Endothelial cell of umbilical vein (primary cell): ENCODE measurements around the gene SRRM3. TPM values are rescaled to one million over a fixed set of nuclear protein-coding genes. Genes with fewer than 3 reads are reported as not detected.

Experiments
- BruUV-seq: library from RNA; stranded (reverse); fragments of 400-500 nt; replicated peaks from 2 replicates; lab custom pipeline; 2021; lab: Mats Ljungman, UMichigan
- CTCF ChIA-PET: fragments of 300-600, 350-600 bp; sonication (Branson Sonifier 250); formaldehyde crosslinking; loops from one replicate; lab custom pipeline; 2021; ENCODE audit warnings: antibody characterized with exemption, inconsistent platforms; lab: Charles Lee
- POLR2A ChIA-PET: fragments of 300-600, 350-600 bp; sonication (Branson Sonifier 250); formaldehyde crosslinking; loops from one replicate; lab custom pipeline; 2021; ENCODE audit warnings: antibody characterized with exemption, inconsistent platforms; lab: Charles Lee
- DNase-seq: peaks from one replicate; pipeline ENCODE4 v3.0.0-alpha.2; 2011; ENCODE audit warnings: low read depth, low spot score
- FAIRE-seq: peaks from 2 replicates; lab custom pipeline; 2011; peaks lifted over from hg19 to GRCh38; lab: Jason Lieb, UNC
- H2AFZ ChIP-seq: 2 replicates; pipeline ENCODE4 v1.6.0; 2012; ENCODE audit warnings: low read depth, low read length, control low read depth, inconsistent platforms
- H3K27ac ChIP-seq: 2 replicates; pipeline ENCODE4 v1.5.1; 2011; ENCODE audit warnings: low read depth, mild to moderate bottlenecking, control low read depth, low read length, moderate library complexity; ENCODE audit not compliant: insufficient read depth
- H3K27me3 ChIP-seq, 2 experiments: 2 replicates each; pipeline versions ENCODE4 v1.6.0 to v1.6.1; 2011; ENCODE audit warnings: low read length in 2 of 2, mixed read lengths in 1 of 2; ENCODE audit not compliant: control insufficient read depth in 2 of 2, insufficient read depth in 2 of 2
- H3K36me3 ChIP-seq, 2 experiments: 2 replicates in 1 of 2; 3 replicates in 1 of 2; pipeline ENCODE4 v1.5.1; 2011; ENCODE audit warnings: low read length in 2 of 2, mild to moderate bottlenecking in 1 of 2, moderate library complexity in 1 of 2; ENCODE audit not compliant: control insufficient read depth in 2 of 2, insufficient read depth in 2 of 2; ENCODE audit errors: extremely low read depth in 1 of 2
- H3K4me1 ChIP-seq: 3 replicates; pipeline ENCODE4 v1.5.1; 2011; ENCODE audit warnings: mild to moderate bottlenecking, low read length; ENCODE audit not compliant: control insufficient read depth, insufficient read depth; ENCODE audit errors: extremely low read depth
- H3K4me2 ChIP-seq: 2 replicates; pipeline ENCODE4 v1.6.1; 2011; ENCODE audit warnings: low read length, control low read depth, mixed read lengths; ENCODE audit not compliant: insufficient read depth
- H3K4me3 ChIP-seq, 3 experiments: fragments of 200-600 bp in 1 of 3; sonication (generic), shearing (Covaris generic) in 1 of 3; replicated peaks in 1 of 3; 2 replicates each; pipeline ENCODE4 v1.5.1; 2011 to 2016; ENCODE audit warnings: control low read depth in 3 of 3, low read length in 3 of 3, mild to moderate bottlenecking in 2 of 3, inconsistent platforms in 1 of 3, low read depth in 1 of 3, moderate library complexity in 1 of 3; ENCODE audit not compliant: insufficient read depth in 1 of 3
- H3K79me2 ChIP-seq: 2 replicates; pipeline ENCODE4 v1.6.0; 2012; ENCODE audit warnings: low read length, inconsistent platforms; ENCODE audit not compliant: control insufficient read depth, insufficient read depth
- H3K9ac ChIP-seq: replicated peaks from 2 replicates; pipeline ENCODE3; 2011; ENCODE audit warnings: low read length, control low read depth; ENCODE audit not compliant: insufficient read depth; ENCODE audit errors: extremely low read depth
- H3K9me1 ChIP-seq: replicated peaks from 3 replicates; pipeline ENCODE4 v1.6.0; 2011; ENCODE audit warnings: mild to moderate bottlenecking, low read length; ENCODE audit not compliant: control insufficient read depth, insufficient read depth; ENCODE audit errors: extremely low read depth
- H3K9me3 ChIP-seq: replicated peaks from 2 replicates; pipeline ENCODE4 v1.5.1; 2012; ENCODE audit warnings: low read length, inconsistent platforms; ENCODE audit not compliant: control insufficient read depth, insufficient read depth
- H4K20me1 ChIP-seq: replicated peaks from 2 replicates; pipeline ENCODE3; 2011; ENCODE audit warnings: mild to moderate bottlenecking, low read length; ENCODE audit not compliant: control insufficient read depth, insufficient read depth; ENCODE audit errors: extremely low read depth
- FOS ChIP-seq: IDR thresholded peaks from 2 replicates; pipeline ENCODE4 v1.6.1; 2011; ENCODE audit warnings: mild to moderate bottlenecking, low read length, moderate library complexity, borderline replicate concordance; ENCODE audit not compliant: insufficient read depth
- JUN ChIP-seq: IDR thresholded peaks from 2 replicates; pipeline ENCODE4 v1.6.1; 2011; ENCODE audit warnings: borderline replicate concordance, low read depth; ENCODE audit not compliant: insufficient read length, insufficient read depth
- MYC ChIP-seq: IDR thresholded peaks from one replicate; pipeline ENCODE4 v1.6.1; 2011; ENCODE audit warnings: mild to moderate bottlenecking, low read depth, low read length
- dilution Hi-C: fragments of 300-500 bp; cut with MboI; formaldehyde crosslinking; loops from one replicate; pipeline ENCODE4 v1.15.0; 2019; ENCODE audit warnings: low sequenced_read_pairs; ENCODE audit not compliant: extremely low pct_ligation_motif_present
- intact Hi-C: fragments of 100-400 bp; cut with micrococcal nuclease; formaldehyde crosslinking; loops from one replicate; pipeline ENCODE4 v1.10.0; 2022
- polyA plus RNA-seq, 4 experiments: library from polyadenylated mRNA; depleted of rRNA in 3 of 4; stranded (reverse) in 3 of 4; unstranded in 1 of 4; fragments of >200 nt; gene quantifications; 2 replicates each; pipeline versions ENCODE4 v1.2.1 to v1.2.3, GENCODE V29; 2011 to 2012; ENCODE audit warnings: missing spikeins in 1 of 4
- total RNA-seq: library from RNA; stranded (reverse); gene quantifications from 2 replicates; pipeline ENCODE4 v1.2.3, GENCODE V29; 2021
- TF ChIP-seq, protein P1 (sequence below), 2 donors: IDR thresholded peaks; 1 replicate in 1 of 2; 2 replicates in 1 of 2; pipeline ENCODE4 v1.5.1; 2011; ENCODE audit warnings: low read length in 2 of 2, mild to moderate bottlenecking in 2 of 2, moderate library complexity in 2 of 2, control low read depth in 1 of 2, inconsistent platforms in 1 of 2, low read depth in 1 of 2; ENCODE audit not compliant: insufficient read depth in 1 of 2; ENCODE audit errors: extremely low read depth in 1 of 2

Gene SRRM3
- total and polyA plus RNA-seq, 2 donors (not counting 3 experiments of a cell fraction or from before 2014, with no cell fraction given), result 4.4 to 5.4 TPM

DNA sequence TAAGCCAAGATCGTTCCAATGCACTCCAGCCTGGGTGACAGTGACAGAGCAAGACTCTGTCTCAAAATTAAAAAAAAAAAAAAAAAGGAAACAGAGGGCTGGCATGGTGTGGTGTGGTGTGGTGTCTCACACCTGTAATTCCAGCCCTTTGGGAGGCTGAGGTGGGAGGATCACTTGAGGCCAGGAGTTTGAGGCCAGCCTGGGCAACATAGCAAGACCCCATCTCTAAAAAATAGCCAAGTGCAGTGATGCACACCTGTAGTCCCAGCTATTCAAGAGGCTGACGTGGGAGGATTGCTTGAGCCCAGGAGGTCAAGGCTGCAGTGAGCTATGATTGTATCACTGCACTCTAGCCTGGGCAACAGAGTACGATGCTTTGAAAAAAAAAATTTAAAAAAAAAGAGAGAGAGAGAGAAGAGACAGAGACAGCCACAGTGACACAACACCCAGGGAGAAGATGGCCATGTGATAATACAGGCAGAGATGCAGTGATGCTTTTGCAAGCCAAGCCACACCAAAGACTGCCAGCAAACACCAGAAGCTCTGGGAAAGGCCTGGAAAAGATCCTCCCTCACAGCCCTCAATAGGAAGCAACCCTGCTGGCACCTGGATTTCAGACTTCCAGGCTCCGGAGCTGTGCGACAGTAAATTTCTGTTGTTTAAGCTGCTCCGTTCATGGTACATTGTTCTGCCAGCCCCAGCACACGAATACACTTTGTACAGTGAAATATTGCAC is 19.3 kb upstream of the SRRM3 start:
- H3K9ac ChIP-seq, result no peak overlapping the region
- BruUV-seq, result no TSS peak
- H3K4me2 ChIP-seq, result no peak overlapping the region
- TF ChIP-seq FOS, result no peak
- TF ChIP-seq, protein P1, sequence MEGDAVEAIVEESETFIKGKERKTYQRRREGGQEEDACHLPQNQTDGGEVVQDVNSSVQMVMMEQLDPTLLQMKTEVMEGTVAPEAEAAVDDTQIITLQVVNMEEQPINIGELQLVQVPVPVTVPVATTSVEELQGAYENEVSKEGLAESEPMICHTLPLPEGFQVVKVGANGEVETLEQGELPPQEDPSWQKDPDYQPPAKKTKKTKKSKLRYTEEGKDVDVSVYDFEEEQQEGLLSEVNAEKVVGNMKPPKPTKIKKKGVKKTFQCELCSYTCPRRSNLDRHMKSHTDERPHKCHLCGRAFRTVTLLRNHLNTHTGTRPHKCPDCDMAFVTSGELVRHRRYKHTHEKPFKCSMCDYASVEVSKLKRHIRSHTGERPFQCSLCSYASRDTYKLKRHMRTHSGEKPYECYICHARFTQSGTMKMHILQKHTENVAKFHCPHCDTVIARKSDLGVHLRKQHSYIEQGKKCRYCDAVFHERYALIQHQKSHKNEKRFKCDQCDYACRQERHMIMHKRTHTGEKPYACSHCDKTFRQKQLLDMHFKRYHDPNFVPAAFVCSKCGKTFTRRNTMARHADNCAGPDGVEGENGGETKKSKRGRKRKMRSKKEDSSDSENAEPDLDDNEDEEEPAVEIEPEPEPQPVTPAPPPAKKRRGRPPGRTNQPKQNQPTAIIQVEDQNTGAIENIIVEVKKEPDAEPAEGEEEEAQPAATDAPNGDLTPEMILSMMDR (IDR thresholded peaks at IDR 0.05; ENCODE audit: extremely low read depth in 1 of 2, insufficient read depth in 1 of 2, low read depth in 1 of 2, low read length in 2 of 2), result no peak
- no peak for TF ChIP-seq JUN
- no peak for TF ChIP-seq MYC
- CTCF ChIA-PET, result interaction anchor here (0.6 kb wide), 1 partner anchor 53 kb away, joined by 7 read pairs; no protein-coding TSS in a partner anchor
- no peak overlapping the region for H2AFZ ChIP-seq
- POLR2A ChIA-PET, result no interaction called here
- H3K9me1 ChIP-seq, result no peaks in the 10 kb centered on the region
- no peak overlapping the region for H3K27ac ChIP-seq
- dilution Hi-C loops (no loop called here), intact Hi-C loops (no loop called here)
- H3K4me1 ChIP-seq, result no peaks in the 10 kb centered on the region
- H3K9me3 ChIP-seq, result no peaks in the 10 kb centered on the region
- no peaks in the 10 kb centered on the region for H3K36me3 ChIP-seq
- no peaks in the 10 kb centered on the region for H4K20me1 ChIP-seq
- H3K27me3 ChIP-seq, result peaks cover 0 to 4% of the 10 kb centered on the region in 2 experiments
- DNase-seq, result no peak
- no peaks in the 10 kb centered on the region for H3K79me2 ChIP-seq
- H3K4me3 ChIP-seq, result no peak overlapping the region
- no peak for FAIRE-seq
